GM12878 (cell line): ENCODE measurements around the gene SELENOH. TPM values are rescaled to one million over a fixed set of nuclear protein-coding genes. Genes with fewer than 3 reads are reported as not detected.

Source experiments
- ATF7 ChIP-seq: fragments of 450-650 bp; IDR thresholded peaks from 2 replicates; pipeline ENCODE4 v1.6.1; 2016; ENCODE audit warnings: low read depth, mild to moderate bottlenecking
- BACH1 ChIP-seq: fragments of 450-650 bp; IDR thresholded peaks from 2 replicates; pipeline ENCODE4 v1.6.1; 2017; ENCODE audit warnings: mild to moderate bottlenecking, borderline replicate concordance
- BMI1 ChIP-seq: fragments of 450-650 bp; IDR thresholded peaks from 2 replicates; pipeline ENCODE4 v1.6.1; 2016; ENCODE audit warnings: mild to moderate bottlenecking, moderate library complexity, borderline replicate concordance
- CEBPZ ChIP-seq: fragments of 150-350 bp; IDR thresholded peaks from 2 replicates; pipeline ENCODE4 v1.6.1; 2016; ENCODE audit warnings: low read depth, low read length
- CHD2 ChIP-seq: IDR thresholded peaks from 2 replicates; pipeline ENCODE4 v1.6.1; 2011; ENCODE audit warnings: low read depth, low read length, improper control_type of control experiment, borderline replicate concordance
- CREB1 ChIP-seq: IDR thresholded peaks from 2 replicates; pipeline ENCODE4 v1.6.1; 2012; ENCODE audit warnings: low read depth, mild to moderate bottlenecking, inconsistent platforms
- EGR1 ChIP-seq, 2 experiments: IDR thresholded peaks; 1 replicate in 1 of 2; 2 replicates in 1 of 2; pipeline ENCODE4 v1.6.1; 2011 to 2012; ENCODE audit warnings: low read depth in 2 of 2, low read length in 2 of 2, borderline replicate concordance in 1 of 2, mild to moderate bottlenecking in 1 of 2, moderate library complexity in 1 of 2
- EP300 ChIP-seq, 2 experiments: fragments of 150-350 bp in 1 of 2; IDR thresholded peaks; 2 replicates each; pipeline ENCODE4 v1.6.1; 2011 to 2012; ENCODE audit warnings: low read depth in 2 of 2, low read length in 2 of 2, borderline replicate concordance in 1 of 2, improper control_type of control experiment in 1 of 2, inconsistent platforms in 1 of 2; ENCODE audit not compliant: control insufficient read depth in 1 of 2
- EZH2 ChIP-seq: IDR thresholded peaks from 2 replicates; pipeline ENCODE4 v1.6.1; 2012; ENCODE audit warnings: low read depth, mild to moderate bottlenecking, control low read depth, inconsistent platforms, low read length, borderline replicate concordance; ENCODE audit not compliant: control insufficient read depth
- GATAD2B ChIP-seq: fragments of 450-650 bp; conservative IDR thresholded peaks from 2 replicates; pipeline ENCODE4 v1.6.1; 2017; ENCODE audit warnings: low read depth, mild to moderate bottlenecking, moderate library complexity
- IKZF2 ChIP-seq, 2 experiments: fragments of 450-650 bp; IDR thresholded peaks; 2 replicates each; pipeline ENCODE4 v1.6.1; 2017; ENCODE audit warnings: mild to moderate bottlenecking in 2 of 2, moderate library complexity in 2 of 2
- KDM1A ChIP-seq: fragments of 200-600 bp; sonication (generic); IDR thresholded peaks from 2 replicates; pipeline ENCODE4 v1.6.1; 2016; ENCODE audit warnings: borderline replicate concordance
- KLF5 ChIP-seq: fragments of 450-650 bp; IDR thresholded peaks from 2 replicates; pipeline ENCODE4 v1.6.1; 2014; ENCODE audit warnings: mild to moderate bottlenecking; ENCODE audit not compliant: partially characterized antibody
- MTA3 ChIP-seq: IDR thresholded peaks from 2 replicates; pipeline ENCODE4 v1.6.1; 2012; ENCODE audit warnings: low read length, inconsistent platforms, borderline replicate concordance
- NFYA ChIP-seq: IDR thresholded peaks from 2 replicates; pipeline ENCODE4 v1.6.1; 2011; ENCODE audit warnings: low read depth, mild to moderate bottlenecking, low read length, improper control_type of control experiment, borderline replicate concordance
- NFYB ChIP-seq: IDR thresholded peaks from 2 replicates; pipeline ENCODE4 v1.6.1; 2011; ENCODE audit warnings: low read depth, mild to moderate bottlenecking, low read length, improper control_type of control experiment, moderate library complexity; ENCODE audit not compliant: insufficient read depth
- NR2C1 ChIP-seq: fragments of 450-650 bp; IDR thresholded peaks from 2 replicates; pipeline ENCODE4 v1.6.1; 2017; ENCODE audit warnings: antibody characterized with exemption, mild to moderate bottlenecking, moderate library complexity
- POLR2AphosphoS2 ChIP-seq: IDR thresholded peaks from 2 replicates; pipeline ENCODE4 v1.6.1; 2011; ENCODE audit warnings: low read depth, mild to moderate bottlenecking, low read length, improper control_type of control experiment, moderate library complexity
- RCOR1 ChIP-seq: conservative IDR thresholded peaks from 2 replicates; pipeline ENCODE4 v1.6.1; 2012; ENCODE audit warnings: low read depth, low read length, improper control_type of control experiment
- TARDBP ChIP-seq: IDR thresholded peaks from 2 replicates; pipeline ENCODE4 v1.6.1; 2016; ENCODE audit warnings: borderline replicate concordance
- TCF7 ChIP-seq: IDR thresholded peaks from 2 replicates; pipeline ENCODE4 v1.6.1; 2014; ENCODE audit warnings: antibody characterized with exemption, borderline replicate concordance
- ZBED1 ChIP-seq: IDR thresholded peaks from 2 replicates; pipeline ENCODE4 v1.6.1; 2016; ENCODE audit warnings: borderline replicate concordance
- polyA plus RNA-seq, 11 experiments: library from polyadenylated mRNA; depleted of rRNA in 4 of 11; unstranded in 6 of 11; stranded (reverse) in 5 of 11; fragments of >200 nt; fragmentation: Nextera tagmentation in 4 of 11; fragmentation: Illumina TruSeq in 1 of 11; extraction: Ambion mirVana in 4 of 11; extraction: Trizol in 1 of 11; gene quantifications; 1 replicate in 1 of 11; 2 replicates in 10 of 11; pipeline versions ENCODE4 v1.2.1 to v1.2.3, GENCODE V29; 2011 to 2016; ENCODE audit warnings: inconsistent platforms in 2 of 11, missing spikeins in 2 of 11, low read depth in 1 of 11
- total RNA-seq, 4 experiments: library from RNA; depleted of rRNA in 3 of 4; stranded (reverse); fragments of >200 nt in 3 of 4; fragmentation: Illumina TruSeq in 1 of 4; extraction: Trizol in 1 of 4; gene quantifications; 2 replicates each; pipeline versions ENCODE4 v1.2.1 to v1.2.3, GENCODE V29; 2013 to 2021
- TF ChIP-seq, protein P1 (sequence below): fragments of 450-650 bp; IDR thresholded peaks from 2 replicates; pipeline ENCODE4 v1.6.1; 2014; ENCODE audit warnings: mild to moderate bottlenecking
- TF ChIP-seq, protein P2 (sequence below): fragments of 450-650 bp; conservative IDR thresholded peaks from 2 replicates; pipeline ENCODE4 v1.6.1; 2017; ENCODE audit warnings: mild to moderate bottlenecking, moderate library complexity

Gene SELENOH
- total and polyA plus RNA-seq, 10 of the 15 experiments (the other 5 are each of a cell fraction or from before 2014, with no cell fraction given) = 20.3 to 458 (median 200) TPM

GRCh38 chr11:57712256-57713150 lies 28.8 kb upstream of the SELENOH start, which contains the start of gene TMX2 (continued):
- TF ChIP-seq, protein P1, sequence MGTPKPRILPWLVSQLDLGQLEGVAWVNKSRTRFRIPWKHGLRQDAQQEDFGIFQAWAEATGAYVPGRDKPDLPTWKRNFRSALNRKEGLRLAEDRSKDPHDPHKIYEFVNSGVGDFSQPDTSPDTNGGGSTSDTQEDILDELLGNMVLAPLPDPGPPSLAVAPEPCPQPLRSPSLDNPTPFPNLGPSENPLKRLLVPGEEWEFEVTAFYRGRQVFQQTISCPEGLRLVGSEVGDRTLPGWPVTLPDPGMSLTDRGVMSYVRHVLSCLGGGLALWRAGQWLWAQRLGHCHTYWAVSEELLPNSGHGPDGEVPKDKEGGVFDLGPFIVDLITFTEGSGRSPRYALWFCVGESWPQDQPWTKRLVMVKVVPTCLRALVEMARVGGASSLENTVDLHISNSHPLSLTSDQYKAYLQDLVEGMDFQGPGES = peak; percentile 89
- TF ChIP-seq MTA3 (no peak), TCF7 (no peak), RCOR1 (no peak), POLR2AphosphoS2 (no peak), TARDBP (no peak), NFYA (peak; percentile 58), BACH1 (peak; percentile 60; the same call in 1 of the 2 replicates), ZBED1 (no peak), NR2C1 (peak; percentile 99), NFYB (peak; percentile 94), GATAD2B (0 out of 2 replicates have a peak, but pooled peaks have one; percentile 17), CREB1 (peak; percentile 98), KLF5 (peak; percentile 7), CHD2 (peak; percentile 93), EZH2 (no peak), EGR1 (IDR thresholded peaks at IDR 0.05; ENCODE audit: borderline replicate concordance in 1 of 2, low read depth in 2 of 2, low read length in 2 of 2) (no peak), IKZF2 (IDR thresholded peaks at IDR 0.05) (no peak), ATF7 (peak; percentile 64), BMI1 (no peak), EP300 (IDR thresholded peaks at IDR 0.05; ENCODE audit: borderline replicate concordance in 1 of 2, control insufficient read depth in 1 of 2, low read depth in 2 of 2, low read length in 2 of 2) (no peak), KDM1A (no peak), CEBPZ (peak; percentile 81; the same call in 1 of the 2 replicates)
- TF ChIP-seq, protein P2, sequence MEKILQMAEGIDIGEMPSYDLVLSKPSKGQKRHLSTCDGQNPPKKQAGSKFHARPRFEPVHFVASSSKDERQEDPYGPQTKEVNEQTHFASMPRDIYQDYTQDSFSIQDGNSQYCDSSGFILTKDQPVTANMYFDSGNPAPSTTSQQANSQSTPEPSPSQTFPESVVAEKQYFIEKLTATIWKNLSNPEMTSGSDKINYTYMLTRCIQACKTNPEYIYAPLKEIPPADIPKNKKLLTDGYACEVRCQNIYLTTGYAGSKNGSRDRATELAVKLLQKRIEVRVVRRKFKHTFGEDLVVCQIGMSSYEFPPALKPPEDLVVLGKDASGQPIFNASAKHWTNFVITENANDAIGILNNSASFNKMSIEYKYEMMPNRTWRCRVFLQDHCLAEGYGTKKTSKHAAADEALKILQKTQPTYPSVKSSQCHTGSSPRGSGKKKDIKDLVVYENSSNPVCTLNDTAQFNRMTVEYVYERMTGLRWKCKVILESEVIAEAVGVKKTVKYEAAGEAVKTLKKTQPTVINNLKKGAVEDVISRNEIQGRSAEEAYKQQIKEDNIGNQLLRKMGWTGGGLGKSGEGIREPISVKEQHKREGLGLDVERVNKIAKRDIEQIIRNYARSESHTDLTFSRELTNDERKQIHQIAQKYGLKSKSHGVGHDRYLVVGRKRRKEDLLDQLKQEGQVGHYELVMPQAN = peak; percentile 85
